ENCODE data around the gene PFDN1.
A peak's percentile ranks its signal among the peaks of the same experiment; 100 is the strongest.
"Not testable (repeated sequence)": the region's sequence is repeated elsewhere in the genome, so short reads cannot be mapped to it uniquely, and the experiment has no call there.

PFDN1 gene

DNA sequence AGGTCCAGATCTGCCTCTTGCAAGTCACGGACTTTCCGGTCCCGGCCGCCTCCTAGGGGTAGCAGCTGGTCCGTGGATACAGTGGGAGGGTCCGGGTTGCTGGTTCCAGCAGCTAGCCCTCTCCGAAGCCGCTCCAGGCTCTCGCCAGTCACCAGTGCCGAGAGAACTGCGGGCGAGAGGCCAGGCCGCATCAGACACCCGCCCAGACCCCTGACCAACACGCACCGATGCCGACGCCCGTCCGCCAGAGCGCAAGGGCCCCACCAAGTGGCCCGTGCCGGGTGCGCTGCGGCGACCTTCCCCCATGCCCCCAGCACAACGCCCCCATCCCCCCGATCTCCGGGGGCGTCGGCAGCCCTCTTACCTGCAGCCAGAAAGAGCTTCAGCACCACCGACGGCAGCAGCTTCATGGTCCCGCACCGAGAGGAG is 43.0 kb upstream of the PFDN1 start:
- DNase-seq (ENCODE audit: low read depth) = peak; percentile 63

DNA sequence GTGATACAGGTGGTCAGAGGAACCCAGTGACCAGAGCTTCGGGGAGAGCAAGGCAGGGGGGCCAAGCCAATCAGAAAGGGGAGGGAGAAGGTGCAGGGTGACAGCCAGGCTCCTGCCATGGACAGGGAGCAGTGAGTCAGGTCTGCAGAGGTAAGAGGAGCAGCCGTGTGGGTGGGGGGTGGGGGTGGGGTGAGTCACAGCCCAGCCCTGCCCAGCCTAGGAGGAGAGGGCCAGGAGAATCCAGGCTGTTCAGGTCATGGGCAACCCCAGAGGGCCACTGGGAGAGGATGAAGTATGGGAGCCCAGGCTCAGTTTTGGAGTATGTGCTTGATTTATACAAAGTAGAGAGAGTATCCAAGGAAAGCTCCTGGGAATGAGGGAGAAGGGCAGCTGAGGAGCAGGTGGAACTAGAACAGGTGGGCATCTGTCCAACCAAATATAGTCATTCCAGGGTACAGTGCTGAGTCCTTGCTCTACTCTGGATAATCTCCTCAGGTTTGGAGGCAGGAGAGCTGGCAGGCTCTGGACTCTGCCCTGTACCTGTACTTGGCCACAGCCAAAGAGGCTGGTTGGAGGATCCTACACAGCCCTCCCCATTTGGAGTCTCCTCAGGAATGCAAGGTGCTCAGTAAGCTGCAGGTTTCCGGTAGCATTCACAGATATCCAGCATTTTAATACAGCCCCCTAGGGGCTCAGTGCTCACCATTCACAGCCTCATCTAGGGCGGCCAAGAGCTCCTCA is 42.0 kb upstream of the PFDN1 start:
- H3K4me3 ChIP-seq (ENCODE audit: control insufficient read depth, low read depth, low read length) = peak overlapping the region; percentile 53

More for the DNA sequence above, 43.0 kb upstream of the PFDN1 start:
- TF ChIP-seq, protein P1, sequence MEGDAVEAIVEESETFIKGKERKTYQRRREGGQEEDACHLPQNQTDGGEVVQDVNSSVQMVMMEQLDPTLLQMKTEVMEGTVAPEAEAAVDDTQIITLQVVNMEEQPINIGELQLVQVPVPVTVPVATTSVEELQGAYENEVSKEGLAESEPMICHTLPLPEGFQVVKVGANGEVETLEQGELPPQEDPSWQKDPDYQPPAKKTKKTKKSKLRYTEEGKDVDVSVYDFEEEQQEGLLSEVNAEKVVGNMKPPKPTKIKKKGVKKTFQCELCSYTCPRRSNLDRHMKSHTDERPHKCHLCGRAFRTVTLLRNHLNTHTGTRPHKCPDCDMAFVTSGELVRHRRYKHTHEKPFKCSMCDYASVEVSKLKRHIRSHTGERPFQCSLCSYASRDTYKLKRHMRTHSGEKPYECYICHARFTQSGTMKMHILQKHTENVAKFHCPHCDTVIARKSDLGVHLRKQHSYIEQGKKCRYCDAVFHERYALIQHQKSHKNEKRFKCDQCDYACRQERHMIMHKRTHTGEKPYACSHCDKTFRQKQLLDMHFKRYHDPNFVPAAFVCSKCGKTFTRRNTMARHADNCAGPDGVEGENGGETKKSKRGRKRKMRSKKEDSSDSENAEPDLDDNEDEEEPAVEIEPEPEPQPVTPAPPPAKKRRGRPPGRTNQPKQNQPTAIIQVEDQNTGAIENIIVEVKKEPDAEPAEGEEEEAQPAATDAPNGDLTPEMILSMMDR (conservative IDR thresholded peaks at IDR 0.05; ENCODE audit: control insufficient read depth, insufficient read depth, low read depth, low read length) = peak; percentile 43
- peak overlapping the region; percentile 53 for H3K4me3 ChIP-seq (ENCODE audit: control insufficient read depth, low read depth, low read length)

DNA sequence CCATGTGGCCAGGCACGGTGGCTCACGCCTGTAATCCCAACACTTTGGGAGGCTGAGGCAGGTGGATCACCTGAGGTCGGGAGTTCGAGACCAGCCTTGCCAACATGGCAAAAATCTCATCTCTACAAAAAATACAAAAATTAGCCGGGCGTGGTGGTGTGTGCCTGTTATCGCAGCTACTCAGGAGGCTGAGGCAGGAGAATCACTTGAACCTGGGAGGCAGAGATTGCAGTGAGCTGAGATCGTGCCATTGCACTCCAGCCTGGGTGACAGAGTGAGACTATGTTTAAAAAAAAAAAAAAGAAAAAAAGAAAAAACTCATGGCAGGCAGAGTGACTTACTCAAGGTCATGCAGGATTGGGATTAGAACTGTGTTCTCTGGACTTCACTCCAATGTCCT is 40.9 kb upstream of the PFDN1 start:
- DNase-seq (ENCODE audit: low read depth); H3K4me3 ChIP-seq (ENCODE audit: control insufficient read depth, low read depth, low read length): not testable (repeated sequence)

More for the DNA sequence above, 42.0 kb upstream of the PFDN1 start:
- TF ChIP-seq, protein P1 (conservative IDR thresholded peaks at IDR 0.05; ENCODE audit: control insufficient read depth, insufficient read depth, low read depth, low read length) = no peak
- peak; percentile 45 for DNase-seq (ENCODE audit: low read depth)

DNA sequence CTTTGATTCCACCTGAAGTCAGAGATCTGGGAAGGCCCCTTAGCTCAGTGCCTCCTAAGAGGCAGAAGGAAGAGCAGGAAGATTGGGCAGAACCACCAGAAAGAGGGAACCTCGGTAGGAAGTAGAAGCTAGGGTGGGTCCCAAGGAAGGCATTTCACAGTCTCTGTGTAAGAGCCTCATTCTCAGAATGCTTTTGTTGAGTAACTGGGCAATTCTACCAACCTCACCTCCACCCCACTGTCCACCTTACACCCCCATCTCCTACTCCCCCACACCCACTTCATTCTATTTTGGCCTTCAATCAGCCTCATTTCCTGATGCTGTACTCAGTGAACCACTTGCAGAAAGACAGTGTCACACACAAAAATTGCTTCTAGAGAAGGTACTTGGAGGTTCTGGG is 40.0 kb upstream of the PFDN1 start:
- no peak overlapping the region for H3K4me3 ChIP-seq (ENCODE audit: control insufficient read depth, low read depth, low read length)
- TF ChIP-seq, protein P1 (conservative IDR thresholded peaks at IDR 0.05; ENCODE audit: control insufficient read depth, insufficient read depth, low read depth, low read length) = no peak
- no peak for DNase-seq (ENCODE audit: low read depth)

DNA sequence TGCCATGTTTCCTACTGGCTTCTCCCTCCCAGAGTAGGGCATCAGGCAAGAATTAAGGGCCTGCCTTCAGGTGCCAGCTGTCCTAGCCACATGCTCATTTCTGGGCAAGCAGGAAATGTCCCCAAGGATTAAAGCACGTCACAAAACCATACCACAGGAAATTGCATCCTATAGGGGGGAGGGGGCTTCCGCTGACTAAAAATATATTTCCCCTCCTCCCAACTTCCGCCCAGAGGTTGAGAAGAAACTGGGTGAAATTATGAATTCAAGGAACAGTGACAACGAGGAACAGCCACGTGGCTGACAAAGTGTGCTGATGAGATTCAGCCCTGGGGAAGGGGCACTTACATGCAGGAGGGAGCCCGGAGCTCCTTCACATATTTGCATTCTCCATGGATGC is 39.4 kb upstream of the PFDN1 start:
- H3K4me3 ChIP-seq (ENCODE audit: control insufficient read depth, low read depth, low read length) = no peak overlapping the region
- TF ChIP-seq, protein P1 (conservative IDR thresholded peaks at IDR 0.05; ENCODE audit: control insufficient read depth, insufficient read depth, low read depth, low read length) = no peak
- no peak for DNase-seq (ENCODE audit: low read depth)

DNA sequence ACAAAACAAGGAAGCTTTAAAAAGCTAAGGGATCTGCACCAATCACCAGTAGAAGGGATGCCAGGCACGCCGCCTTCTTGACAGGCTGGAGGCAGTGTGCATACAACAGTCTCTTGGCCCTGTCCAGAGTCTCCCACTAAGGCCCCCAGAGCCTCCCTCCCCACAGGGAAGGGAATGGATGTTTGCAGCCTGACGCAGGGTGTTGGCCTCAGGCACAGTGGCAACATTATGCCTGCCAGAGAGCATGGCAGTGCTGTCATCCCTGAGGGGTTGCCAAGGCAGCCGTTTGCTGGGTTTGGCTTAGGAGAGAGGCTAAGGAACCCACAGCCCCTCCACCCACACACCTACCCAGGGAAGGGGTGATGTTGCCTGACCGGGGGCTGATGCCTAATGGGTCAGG is 38.7 kb upstream of the PFDN1 start:
- H3K4me3 ChIP-seq (ENCODE audit: control insufficient read depth, low read depth, low read length) = no peak overlapping the region
- TF ChIP-seq, protein P1 (conservative IDR thresholded peaks at IDR 0.05; ENCODE audit: control insufficient read depth, insufficient read depth, low read depth, low read length) = no peak
- DNase-seq (ENCODE audit: low read depth) = no peak

DNA sequence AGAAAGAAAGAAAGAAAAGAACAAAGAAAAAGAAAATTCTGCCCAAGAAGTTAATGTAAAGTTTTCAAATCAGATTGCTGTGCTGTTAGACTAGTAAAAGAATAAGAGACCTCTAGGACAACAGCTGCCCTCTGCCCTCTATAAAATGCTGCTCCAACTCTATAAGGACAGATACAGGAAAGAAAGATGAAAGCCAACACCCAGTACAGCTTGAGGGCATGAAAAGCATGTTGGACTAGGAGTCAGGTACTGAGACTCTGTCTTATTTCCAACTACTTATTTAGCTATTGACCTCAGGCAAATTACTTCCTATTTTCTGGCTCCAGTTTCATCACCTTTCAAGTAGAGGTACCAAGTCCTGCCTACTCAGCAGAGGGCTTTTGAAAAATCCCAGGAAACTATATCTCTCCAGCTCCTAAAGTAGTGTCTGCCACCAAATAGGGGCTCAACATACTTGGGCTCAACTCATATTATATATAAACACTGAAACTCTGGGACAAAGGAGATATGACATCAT is 37.8 kb upstream of the PFDN1 start:
- H3K4me3 ChIP-seq (ENCODE audit: control insufficient read depth, low read depth, low read length) = no peak overlapping the region
- TF ChIP-seq, protein P1 (conservative IDR thresholded peaks at IDR 0.05; ENCODE audit: control insufficient read depth, insufficient read depth, low read depth, low read length) = no peak
- DNase-seq (ENCODE audit: low read depth) = no peak

Measured in fibroblast of mammary gland (primary cell).